EH (cell line): ENCODE data around the gene FAM107B.

ENCODE experiments used
- DNase-seq: peaks from one replicate; pipeline ENCODE4 v3.0.0-alpha.2; 2015; ENCODE audit warnings: low read depth

The FAM107B gene

GRCh38 chr10:14535457-14536130, 239.1 kb downstream of the FAM107B start:
- no peak for DNase-seq

GRCh38 chr10:14534152-14534551, 240.5 kb downstream of the FAM107B start:
- peak; percentile 20 for DNase-seq

GRCh38 chr10:14533295-14533694, 241.4 kb downstream of the FAM107B start:
- DNase-seq: no peak

GRCh38 chr10:14532473-14533251, 242.0 kb downstream of the FAM107B start:
- DNase-seq: peak; percentile 80

- DNase-seq: no peak
Observed at GRCh38 chr10:14531974-14532373, 242.7 kb downstream of the FAM107B start.

GRCh38 chr10:14530465-14530864, 244.2 kb downstream of the FAM107B start:
- peak; percentile 77 for DNase-seq

GRCh38 chr10:14529351-14529750, 245.3 kb downstream of the FAM107B start:
- no peak for DNase-seq

GRCh38 chr10:14528450-14528849, 246.2 kb downstream of the FAM107B start:
- DNase-seq: no peak

- DNase-seq: peak; percentile 56
Observed at GRCh38 chr10:14527915-14528314, 246.8 kb downstream of the FAM107B start.

- DNase-seq: no peak
Observed at GRCh38 chr10:14527134-14527844, 247.4 kb downstream of the FAM107B start.

- DNase-seq: no peak
Observed at GRCh38 chr10:14526326-14526725, 248.4 kb downstream of the FAM107B start.

GRCh38 chr10:14524691-14525324, 249.9 kb downstream of the FAM107B start:
- DNase-seq: no peak

- DNase-seq: no peak
Observed at GRCh38 chr10:14523286-14523685, 251.4 kb downstream of the FAM107B start.

- no peak for DNase-seq
Observed at GRCh38 chr10:14519785-14520184, 254.9 kb downstream of the FAM107B start.

GRCh38 chr10:14518149-14518548, 256.5 kb downstream of the FAM107B start:
- no peak for DNase-seq

GRCh38 chr10:14513123-14513522, 261.6 kb downstream of the FAM107B start:
- DNase-seq: peak; percentile 50

GRCh38 chr10:14510346-14510745, 264.4 kb downstream of the FAM107B start:
- no peak for DNase-seq

- no peak for DNase-seq
Observed at GRCh38 chr10:14508725-14509124, 266.0 kb downstream of the FAM107B start.

- no peak for DNase-seq
Observed at GRCh38 chr10:14507781-14508180, 266.9 kb downstream of the FAM107B start.

GRCh38 chr10:14507176-14507575, 267.5 kb downstream of the FAM107B start:
- DNase-seq: no peak

- DNase-seq: peak; percentile 37
Observed at GRCh38 chr10:14502431-14502830, 272.3 kb downstream of the FAM107B start.

GRCh38 chr10:14500172-14500765, 274.4 kb downstream of the FAM107B start:
- no peak for DNase-seq
